Measurements from ENCODE around the gene PHRF1.

Gene PHRF1

GRCh38 chr11:587546-587945 lies 11.3 kb downstream of the PHRF1 start:
- no peak for DNase-seq (ENCODE audit: low read depth)
- no peak for TF ChIP-seq CTCF (IDR thresholded peaks at IDR 0.05; ENCODE audit: control insufficient read depth, extremely low read depth, insufficient read depth)
- H3K4me3 ChIP-seq (ENCODE audit: low read depth, low read length), result no peak overlapping the region

GRCh38 chr11:587978-588380 lies 11.7 kb downstream of the PHRF1 start:
- TF ChIP-seq CTCF (IDR thresholded peaks at IDR 0.05; ENCODE audit: control insufficient read depth, extremely low read depth, insufficient read depth), result no peak
- DNase-seq (ENCODE audit: low read depth), result no peak
- H3K4me3 ChIP-seq (ENCODE audit: low read depth, low read length), result no peak overlapping the region

GRCh38 chr11:589798-590197 lies 13.5 kb downstream of the PHRF1 start:
- no peak for DNase-seq (ENCODE audit: low read depth)
- no peak overlapping the region for H3K4me3 ChIP-seq (ENCODE audit: low read depth, low read length)
- no peak for TF ChIP-seq CTCF (IDR thresholded peaks at IDR 0.05; ENCODE audit: control insufficient read depth, extremely low read depth, insufficient read depth)

GRCh38 chr11:590997-591396 lies 14.7 kb downstream of the PHRF1 start:
- no peak overlapping the region for H3K4me3 ChIP-seq (ENCODE audit: low read depth, low read length)
- TF ChIP-seq CTCF (IDR thresholded peaks at IDR 0.05; ENCODE audit: control insufficient read depth, extremely low read depth, insufficient read depth), result no peak
- no peak for DNase-seq (ENCODE audit: low read depth)

GRCh38 chr11:592501-592900 lies 16.2 kb downstream of the PHRF1 start:
- no peak for DNase-seq (ENCODE audit: low read depth)
- H3K4me3 ChIP-seq (ENCODE audit: low read depth, low read length), result no peak overlapping the region
- no peak for TF ChIP-seq CTCF (IDR thresholded peaks at IDR 0.05; ENCODE audit: control insufficient read depth, extremely low read depth, insufficient read depth)

GRCh38 chr11:592918-593317 lies 16.6 kb downstream of the PHRF1 start:
- TF ChIP-seq CTCF (IDR thresholded peaks at IDR 0.05; ENCODE audit: control insufficient read depth, extremely low read depth, insufficient read depth), result no peak
- H3K4me3 ChIP-seq (ENCODE audit: low read depth, low read length), result no peak overlapping the region
- no peak for DNase-seq (ENCODE audit: low read depth)

- H3K4me3 ChIP-seq (ENCODE audit: low read depth, low read length), result no peak overlapping the region
- no peak for TF ChIP-seq CTCF (IDR thresholded peaks at IDR 0.05; ENCODE audit: control insufficient read depth, extremely low read depth, insufficient read depth)
- no peak for DNase-seq (ENCODE audit: low read depth)
These were observed 17.1 kb downstream of the PHRF1 start for GRCh38 chr11:593347-593746.
